NCI-H187 (cell line): Measurements from ENCODE around the gene LIPH.
"Not testable (repeated sequence)": the region's sequence is repeated elsewhere in the genome, so short reads cannot be mapped to it uniquely, and the experiment has no call there.

ENCODE experiments used
- DNase-seq, 2 experiments: peaks; one replicate each; lab custom pipeline; 2025; lab: John Stamatoyannopoulos, UW

The LIPH gene

GRCh38 chr3:185552358-185552877 is at the start of gene LIPH:
Gene LIPH (minus strand): TSS chr3:185552588. CDS start chr3:185552471, 117 bp downstream.
- peak in 1 of 2 experiments; percentile 5 for DNase-seq

GRCh38 chr3:185595526-185595925 is 43.1 kb upstream of the LIPH start:
- no peak for DNase-seq

GRCh38 chr3:185594073-185594472 is 41.7 kb upstream of the LIPH start:
- DNase-seq: no peak

- DNase-seq: peak in 1 of 2 experiments; percentile 52
These were observed 34.3 kb upstream of the LIPH start for GRCh38 chr3:185586686-185587039.

- peak; percentile 95 to 97 for DNase-seq
These were observed 33.7 kb upstream of the LIPH start, which contains the start of gene SENP2 for GRCh38 chr3:185585859-185586685. Gene SENP2 (plus strand): TSS chr3:185586295. CDS start chr3:185586414, 119 bp downstream.

- DNase-seq: no peak
These were observed 33.1 kb upstream of the LIPH start for GRCh38 chr3:185585518-185585858.

GRCh38 chr3:185584686-185585085 is 32.3 kb upstream of the LIPH start:
- no peak for DNase-seq

- no peak for DNase-seq
These were observed 31.5 kb upstream of the LIPH start for GRCh38 chr3:185583925-185584324.

- DNase-seq: no peak
These were observed 30.5 kb upstream of the LIPH start for GRCh38 chr3:185582871-185583270.

- DNase-seq: no peak
These were observed 29.8 kb upstream of the LIPH start for GRCh38 chr3:185582236-185582635.

- DNase-seq: peak; percentile 44 to 60
These were observed 22.9 kb upstream of the LIPH start for GRCh38 chr3:185575108-185575869.

GRCh38 chr3:185572183-185572582 is 19.8 kb upstream of the LIPH start:
- no peak for DNase-seq

GRCh38 chr3:185561958-185562357 is 9.6 kb upstream of the LIPH start:
- DNase-seq: peak in 1 of 2 experiments; percentile 38

- DNase-seq: no peak
These were observed 9.1 kb upstream of the LIPH start for GRCh38 chr3:185561374-185561943.

- DNase-seq: no peak
These were observed 8.3 kb upstream of the LIPH start for GRCh38 chr3:185560676-185561075.

- no peak for DNase-seq
These were observed 7.3 kb upstream of the LIPH start for GRCh38 chr3:185559706-185560090.

GRCh38 chr3:185558395-185558794 is 6.0 kb upstream of the LIPH start:
- no peak for DNase-seq

- DNase-seq: not testable (repeated sequence)
These were observed 4.3 kb upstream of the LIPH start for GRCh38 chr3:185556640-185557039.

GRCh38 chr3:185555860-185556347 is 3.5 kb upstream of the LIPH start:
- DNase-seq: no peak

GRCh38 chr3:185555101-185555501 is 2.7 kb upstream of the LIPH start:
- no peak for DNase-seq

GRCh38 chr3:185549651-185550111 is 2.7 kb downstream of the LIPH start:
- no peak for DNase-seq

- DNase-seq: no peak
These were observed 3.3 kb downstream of the LIPH start for GRCh38 chr3:185549122-185549521.
